ENCODE measurements around the gene LRP1.

LRP1 gene

DNA sequence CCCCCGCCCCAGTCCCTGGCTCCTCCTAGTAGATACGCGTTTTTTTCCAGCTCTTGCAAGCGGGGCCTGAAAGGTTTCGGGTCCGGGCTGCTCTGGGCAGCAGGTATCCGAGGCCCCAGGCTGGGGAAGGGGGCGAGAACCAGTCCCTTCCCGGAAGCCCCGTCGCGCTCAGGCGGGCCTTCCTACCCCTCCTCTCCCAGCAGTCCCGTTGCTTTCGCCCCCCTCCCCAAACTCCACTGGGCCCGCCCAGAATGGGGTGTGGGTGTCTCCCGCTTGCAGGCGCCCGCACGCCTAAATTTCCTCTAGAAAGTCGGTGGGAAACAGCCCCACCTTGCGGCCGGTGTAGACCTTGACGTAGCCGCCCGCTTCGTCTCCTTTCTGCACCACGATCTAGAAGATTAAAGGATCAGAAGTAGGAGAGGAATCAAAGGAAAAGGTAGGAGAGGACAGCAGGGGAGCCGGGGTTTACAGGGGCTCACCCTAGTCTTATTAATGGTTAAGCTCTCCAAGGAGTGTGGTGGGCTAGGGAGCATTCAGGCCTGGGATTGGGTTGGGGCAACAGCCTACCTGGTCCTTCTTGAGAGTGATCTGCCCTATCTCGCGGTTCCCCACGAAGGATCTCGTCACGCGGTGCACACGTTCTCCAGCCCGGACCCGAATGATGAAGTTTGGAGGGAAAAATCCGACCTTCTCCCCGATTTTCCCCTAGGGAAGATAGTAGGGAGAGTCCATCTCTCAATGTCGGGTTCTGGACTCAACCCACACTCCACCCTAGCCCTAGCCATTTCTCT is 115.4 kb downstream of the LRP1 start:
- DNase-seq (ENCODE audit: low read depth in 2 of 3, low spot score in 2 of 3) = peak in 1 of 3 experiments; percentile 79

DNA sequence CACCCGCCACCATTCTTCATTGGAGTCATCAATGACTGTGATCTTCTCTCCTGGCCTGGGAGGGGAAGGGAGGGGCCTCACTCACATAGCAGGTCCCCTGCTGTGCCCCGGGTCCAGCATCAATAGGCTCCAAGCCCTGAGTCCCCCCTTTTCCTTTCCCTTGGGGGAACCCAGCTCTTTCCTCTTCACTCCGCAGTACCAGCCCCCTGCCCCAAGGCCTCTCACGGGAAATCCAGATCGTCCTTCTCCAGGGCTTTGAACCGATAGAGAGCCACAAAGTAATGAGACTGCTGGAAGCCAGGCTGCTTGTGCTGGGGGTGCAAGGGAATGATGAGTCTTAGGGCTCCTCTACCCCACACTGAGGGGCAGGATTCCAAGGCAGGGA is 116.0 kb downstream of the LRP1 start:
- DNase-seq (ENCODE audit: low read depth in 2 of 3, low spot score in 2 of 3) = no peak

DNA sequence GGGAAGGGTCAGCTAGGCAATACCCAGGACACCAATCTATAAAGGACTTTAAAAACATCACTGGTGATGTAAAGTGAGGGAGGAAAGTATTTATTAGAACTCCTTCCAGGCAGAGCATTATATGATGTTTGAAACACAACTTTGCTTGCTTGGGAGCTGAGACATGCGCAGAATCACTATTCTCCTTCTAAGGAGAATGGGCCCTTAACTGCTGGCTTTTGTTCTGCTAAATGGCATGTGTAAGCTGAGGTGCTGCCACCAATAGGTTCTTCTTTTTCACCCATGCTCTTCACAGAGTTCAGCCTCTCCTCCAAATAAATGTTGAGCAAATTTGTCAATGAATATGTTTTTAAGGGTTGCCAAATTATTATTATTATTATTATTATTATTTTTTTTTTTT is 118.8 kb downstream of the LRP1 start:
- no peak for DNase-seq (ENCODE audit: low read depth in 2 of 3, low spot score in 2 of 3)

DNA sequence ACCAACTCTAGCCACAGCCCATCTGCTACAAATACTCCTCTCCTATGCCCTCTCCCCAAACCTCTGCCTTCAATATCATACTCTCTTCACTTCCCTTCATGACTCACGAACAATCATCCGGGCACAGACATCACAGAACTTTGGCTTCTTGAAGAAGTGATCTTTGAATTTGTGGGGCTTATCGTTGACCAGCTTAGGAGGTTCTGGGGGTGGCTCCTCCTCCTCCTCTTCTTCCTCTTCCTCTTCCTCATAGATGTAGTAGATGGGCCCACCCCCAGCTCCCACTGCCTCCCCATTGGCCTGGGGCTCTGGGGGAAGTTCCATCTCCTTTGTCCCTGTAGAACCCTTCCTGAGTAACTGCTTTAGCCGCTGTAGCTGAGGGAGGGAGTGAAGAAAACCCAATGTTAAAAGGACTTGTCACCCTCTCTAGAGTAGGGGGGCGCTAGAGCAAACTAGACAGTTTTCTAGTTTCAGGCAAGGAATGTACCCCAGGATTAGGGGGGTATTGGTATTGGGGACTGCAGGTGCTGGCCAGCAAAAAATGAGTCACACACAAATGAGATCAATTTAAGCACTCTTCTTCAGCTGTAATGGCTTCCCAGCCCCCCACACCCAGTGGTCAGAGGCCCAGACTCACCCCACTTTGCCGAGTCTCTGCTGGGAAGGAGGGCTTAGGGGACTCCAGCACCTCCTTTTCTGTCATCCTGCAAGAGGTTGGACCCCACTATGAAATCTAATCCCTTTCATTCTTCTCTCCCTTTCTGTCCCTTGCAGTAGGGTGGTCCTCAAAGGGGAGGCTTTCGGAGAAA is 120.9 kb downstream of the LRP1 start:
- DNase-seq (ENCODE audit: low read depth in 2 of 3, low spot score in 2 of 3) = no peak

DNA sequence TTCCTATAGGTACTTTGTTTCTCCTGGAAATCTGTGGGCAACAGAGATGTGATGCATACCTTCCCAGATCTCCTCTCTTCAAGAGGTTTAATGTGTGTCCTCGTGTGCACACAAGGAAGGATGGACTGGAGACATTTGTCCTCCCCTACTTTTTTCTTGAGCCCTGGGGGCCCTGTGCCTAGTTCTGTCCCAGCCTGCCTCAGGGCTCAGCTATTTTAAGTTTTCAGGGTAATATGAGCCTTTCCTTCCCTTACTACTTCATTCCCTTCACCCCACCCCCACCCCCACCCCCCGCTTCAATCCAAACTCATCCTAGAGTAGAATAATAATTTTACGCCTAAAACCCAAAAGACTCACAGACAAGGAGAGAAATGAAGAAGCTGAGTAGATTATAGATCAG is 122.3 kb downstream of the LRP1 start:
- DNase-seq (ENCODE audit: low read depth in 2 of 3, low spot score in 2 of 3) = no peak

DNA sequence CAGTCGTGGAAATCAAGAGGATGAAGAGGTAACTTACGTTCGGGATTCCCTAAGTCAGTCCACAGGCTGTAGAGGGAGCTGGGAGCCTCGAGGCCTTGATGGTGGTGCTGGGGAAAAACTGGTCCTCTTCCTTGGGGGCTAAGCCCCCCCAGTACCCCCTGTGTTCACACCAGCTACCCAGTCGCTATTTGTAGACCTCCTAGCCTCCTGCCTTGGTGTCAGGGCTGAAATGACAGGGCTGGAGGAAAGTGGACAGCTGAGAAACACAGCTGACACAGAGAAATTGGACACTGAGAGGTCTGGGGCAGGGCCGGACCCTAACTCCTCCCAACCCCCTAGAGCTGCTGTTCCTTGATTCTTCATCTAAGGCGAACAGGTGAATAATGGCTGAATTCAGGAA is 122.7 kb downstream of the LRP1 start, which contains the start of gene STAC3:
TSS of gene STAC3 (minus strand) at position 232 of the 400 bp plus-strand sequence. CDS start 1,551 bp downstream, outside the sequence.
- DNase-seq (ENCODE audit: low read depth in 2 of 3, low spot score in 2 of 3) = no peak

DNA sequence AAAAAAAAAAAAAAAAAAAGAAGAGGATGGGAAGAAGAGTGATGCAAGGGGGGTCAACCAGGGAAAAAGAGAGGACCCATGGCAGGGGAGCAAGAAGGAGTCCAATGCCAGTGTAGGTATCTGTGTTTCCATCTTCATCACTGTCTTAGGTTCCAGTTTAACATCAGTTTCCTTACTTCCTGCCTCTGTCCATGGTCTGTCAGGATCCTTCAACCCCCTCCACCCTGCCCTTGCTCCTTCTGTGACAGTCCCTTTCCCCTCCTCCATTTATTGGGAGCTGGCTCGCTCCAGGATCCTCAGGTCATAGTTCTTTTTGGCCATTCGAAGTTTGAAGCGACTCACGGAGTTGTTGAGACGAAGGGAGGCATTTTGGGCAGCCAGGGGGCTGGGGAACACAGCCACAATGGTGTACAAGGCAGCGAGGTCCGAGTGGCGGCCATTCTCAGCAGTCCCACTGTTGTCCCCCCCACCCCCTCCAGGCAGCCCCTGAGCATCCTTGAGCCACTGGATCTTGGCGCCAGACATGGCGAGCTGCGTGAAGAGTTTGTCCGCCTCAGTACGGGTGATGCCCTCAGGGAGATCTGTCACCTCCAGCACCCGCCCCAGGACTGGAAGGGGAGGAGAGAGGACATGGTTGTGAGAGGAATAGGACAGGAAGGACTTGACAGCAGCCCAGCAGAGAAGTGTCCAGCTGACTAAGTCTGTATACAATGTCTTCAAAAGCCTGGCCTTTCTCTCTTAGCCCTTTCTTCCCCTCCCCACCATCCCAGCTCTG is 126.4 kb downstream of the LRP1 start:
- DNase-seq (ENCODE audit: low read depth in 2 of 3, low spot score in 2 of 3) = no peak

DNA sequence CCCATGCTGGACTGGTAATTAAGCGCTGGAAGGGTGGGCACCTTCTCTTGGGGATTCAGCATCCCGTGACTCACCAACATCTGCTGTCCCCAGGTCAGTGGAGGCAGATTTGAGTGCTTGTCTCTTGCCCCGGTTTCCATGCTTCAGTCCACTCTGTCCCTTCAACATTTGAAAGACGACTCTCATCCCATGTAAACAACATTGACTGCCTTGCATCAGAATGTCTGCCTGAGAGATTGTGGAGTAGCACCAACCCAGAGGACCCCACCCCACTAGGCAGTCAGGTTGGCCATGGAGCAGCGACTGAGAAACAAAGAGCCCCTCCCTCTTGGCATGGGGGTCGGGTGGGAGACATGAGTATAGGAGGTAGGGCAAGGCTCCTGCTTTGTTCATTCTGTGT is 127.6 kb downstream of the LRP1 start:
- no peak for DNase-seq (ENCODE audit: low read depth in 2 of 3, low spot score in 2 of 3)

DNA sequence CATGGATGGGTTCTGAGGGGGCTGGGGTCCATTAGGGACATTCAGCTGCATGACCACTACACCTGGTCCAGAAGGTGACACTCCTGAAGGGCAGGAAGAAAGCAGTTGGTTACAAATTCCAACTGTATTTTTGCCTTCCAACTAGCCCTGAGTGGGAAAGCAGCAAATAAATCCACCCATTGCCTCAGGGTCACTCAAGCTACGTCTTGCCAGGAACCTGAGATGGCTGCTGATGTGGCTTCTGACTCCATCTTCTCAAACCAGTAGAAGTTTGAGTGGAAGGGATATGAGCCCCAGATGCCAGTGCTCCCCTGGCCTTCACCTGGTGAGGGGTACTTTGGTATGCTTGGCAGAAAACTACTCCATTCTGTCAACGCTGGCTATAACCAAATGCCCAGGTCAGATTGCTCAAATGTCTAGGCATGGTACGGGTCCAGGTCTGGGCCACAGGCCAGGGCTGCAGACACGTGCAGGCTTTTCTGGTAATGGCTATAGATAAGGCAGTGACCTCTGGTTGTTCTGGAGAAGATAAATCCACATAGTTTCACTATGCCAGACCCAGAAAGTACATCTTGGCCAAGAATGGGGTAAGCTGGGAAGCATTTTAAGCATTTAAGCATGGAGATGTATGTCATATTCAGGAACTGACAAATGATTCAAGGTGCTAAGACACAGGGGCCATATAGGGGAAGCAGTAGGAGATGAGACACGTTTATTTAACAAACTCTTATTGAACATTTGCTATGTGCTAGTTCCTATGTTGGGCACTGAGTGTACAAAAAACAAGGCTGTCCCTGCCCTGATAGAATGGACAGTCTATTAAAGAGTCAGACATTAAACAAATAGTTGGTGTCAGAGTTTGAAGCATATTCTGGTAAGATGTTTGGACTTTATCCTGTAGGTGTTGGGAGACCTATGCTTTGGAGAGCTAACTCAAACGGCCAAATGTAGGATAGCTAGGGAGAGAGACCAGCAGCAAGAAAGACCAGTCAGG is 131.0 kb downstream of the LRP1 start:
- no peak for DNase-seq (ENCODE audit: low read depth in 2 of 3, low spot score in 2 of 3)

DNA sequence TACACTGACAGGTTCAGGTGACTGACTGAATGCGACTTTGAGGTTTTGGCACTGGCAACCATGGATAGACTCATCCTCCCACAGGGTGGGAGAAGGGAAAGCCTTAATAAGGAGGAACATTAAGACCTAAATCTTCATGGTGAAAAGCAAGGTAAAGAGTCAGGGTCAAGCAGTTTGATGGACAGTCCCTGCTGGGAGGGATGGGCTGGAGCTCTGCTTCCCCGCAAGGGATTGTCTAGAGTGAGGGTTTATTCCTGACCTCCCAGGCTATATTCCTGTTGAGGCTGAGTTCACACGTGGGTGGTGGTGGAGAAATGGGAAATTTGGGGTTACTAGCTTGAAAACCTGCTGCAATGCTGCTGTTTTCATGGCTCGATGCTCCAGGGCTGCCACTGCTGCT is 132.1 kb downstream of the LRP1 start:
- DNase-seq (ENCODE audit: low read depth in 2 of 3, low spot score in 2 of 3) = no peak

DNA sequence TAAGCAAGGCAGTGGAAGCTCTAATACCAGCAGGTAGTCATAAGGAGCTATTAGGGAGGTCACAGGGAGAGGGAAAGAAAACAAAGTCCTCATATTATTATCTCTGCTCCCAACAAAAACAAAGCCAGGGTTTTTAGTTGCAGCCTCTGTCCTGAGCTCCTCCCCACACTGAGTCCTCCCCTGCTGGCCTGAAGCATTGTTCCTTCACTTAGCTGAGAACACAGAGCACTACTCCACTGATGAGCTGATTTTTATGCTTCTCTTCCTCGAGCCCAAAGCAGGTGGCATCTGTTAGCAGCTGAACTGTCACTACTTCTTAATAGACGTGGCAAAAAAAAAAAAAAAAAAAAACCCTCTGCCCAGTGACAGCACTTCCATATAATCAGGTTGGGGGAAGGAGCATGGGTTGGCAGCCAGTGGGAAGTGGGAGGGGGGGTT is 133.2 kb downstream of the LRP1 start:
- DNase-seq (ENCODE audit: low read depth in 2 of 3, low spot score in 2 of 3) = no peak

DNA sequence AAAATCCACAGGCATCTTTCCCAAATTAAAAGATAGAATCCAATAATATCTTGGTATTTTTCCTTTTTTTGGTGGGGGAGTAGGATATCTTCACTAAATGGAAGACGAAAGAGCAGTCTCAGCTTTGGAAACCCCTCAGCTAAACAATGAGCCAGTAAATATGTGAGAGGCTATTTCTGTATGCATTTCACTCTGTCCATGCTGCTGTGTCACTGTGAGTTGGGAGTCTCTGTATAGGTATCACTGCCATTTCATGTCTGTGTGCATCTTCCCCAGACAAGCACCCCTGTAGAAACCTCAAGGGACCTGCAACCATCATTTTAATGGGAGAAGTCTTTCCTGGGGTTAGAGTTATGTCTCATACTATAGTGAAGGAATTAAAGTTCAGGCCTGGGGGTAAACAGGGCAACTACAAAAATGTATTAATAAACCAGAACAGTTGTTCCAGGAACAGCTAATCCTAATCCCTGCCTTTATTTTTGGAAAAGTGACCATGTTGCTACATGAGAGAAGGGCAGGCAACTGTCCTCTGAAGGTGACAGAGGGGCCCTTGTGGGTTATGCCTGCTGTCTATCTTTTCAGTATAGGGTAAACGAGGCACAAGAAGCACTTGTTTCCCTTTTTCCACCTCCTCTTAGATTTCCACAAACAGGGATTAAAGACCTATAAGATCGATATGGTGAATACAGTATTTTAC is 134.0 kb downstream of the LRP1 start:
- DNase-seq (ENCODE audit: low read depth in 2 of 3, low spot score in 2 of 3) = no peak
